GM18867 (cell line): ENCODE results near the gene NRXN2.

Source experiments
- ATAC-seq: cut with Tn5 transposase; IDR thresholded peaks from one replicate; pipeline ENCODE4 v1.9.1; 2021; ENCODE audit warnings: mild to moderate bottlenecking, moderate library complexity; ENCODE audit not compliant: unreplicated experiment

The NRXN2 gene

DNA sequence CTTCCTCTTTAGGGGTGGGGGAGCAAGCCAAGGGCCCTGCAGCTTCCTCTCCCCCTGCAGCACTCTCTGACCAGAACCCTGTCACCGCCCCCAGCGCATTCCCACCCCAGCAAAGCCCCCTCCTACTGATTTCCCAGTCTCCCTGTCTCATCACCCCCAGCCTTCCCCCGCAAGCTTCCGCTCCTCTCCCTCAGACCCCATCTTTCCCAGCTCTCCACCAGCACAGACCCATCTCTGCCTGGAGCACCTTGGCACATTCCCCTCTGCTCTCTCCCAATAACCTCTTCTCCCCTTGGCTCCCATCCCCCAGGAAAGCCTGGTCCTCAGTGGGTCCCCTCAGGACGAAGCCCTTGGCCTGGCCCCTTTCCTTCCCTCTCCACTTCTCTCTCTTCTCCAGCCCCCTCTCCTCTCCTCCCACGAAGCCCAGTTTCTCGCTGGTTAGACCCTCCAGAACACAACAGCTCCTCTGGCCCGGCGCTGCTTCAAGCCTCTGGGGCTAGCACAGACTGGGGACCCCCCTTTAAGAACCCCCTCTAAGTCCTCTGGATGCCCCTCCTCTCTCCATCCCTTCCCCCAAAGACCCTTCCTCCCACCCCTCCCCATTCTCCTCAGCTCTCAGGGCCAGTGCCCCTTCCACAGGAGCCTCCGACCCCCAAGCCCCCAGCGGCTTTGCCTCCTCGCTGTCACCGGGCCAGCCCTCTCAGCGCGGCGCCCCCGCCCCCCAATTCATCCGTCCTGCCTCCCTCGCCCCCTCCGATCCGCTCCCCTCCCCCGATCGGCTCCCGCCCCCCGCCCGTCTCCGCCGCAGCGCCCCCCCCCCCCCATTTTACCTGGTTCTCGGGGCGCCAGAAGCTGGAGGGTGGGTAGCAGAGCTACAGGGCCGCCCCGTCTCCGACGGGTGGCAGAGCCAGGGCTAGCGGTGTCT is 594 bp downstream of the NRXN2 start:
- ATAC-seq, result no peak

DNA sequence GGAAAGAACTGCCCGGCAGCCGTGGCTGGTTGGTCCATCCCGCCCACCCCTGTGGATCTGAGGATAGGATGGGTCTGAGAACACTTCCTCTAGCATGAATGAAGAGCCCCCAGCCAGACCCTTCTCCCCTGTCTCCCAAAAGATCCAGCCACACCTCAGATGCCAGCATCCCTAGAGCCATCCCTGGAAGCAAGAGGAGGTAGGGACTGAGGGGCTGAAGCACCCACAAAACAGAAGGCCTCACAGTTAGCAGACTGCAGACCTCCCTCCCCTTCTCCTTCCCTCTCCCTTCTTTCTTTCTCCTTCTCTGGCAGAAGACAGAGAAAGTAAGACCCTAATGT is 1.7 kb downstream of the NRXN2 start:
- no peak for ATAC-seq

DNA sequence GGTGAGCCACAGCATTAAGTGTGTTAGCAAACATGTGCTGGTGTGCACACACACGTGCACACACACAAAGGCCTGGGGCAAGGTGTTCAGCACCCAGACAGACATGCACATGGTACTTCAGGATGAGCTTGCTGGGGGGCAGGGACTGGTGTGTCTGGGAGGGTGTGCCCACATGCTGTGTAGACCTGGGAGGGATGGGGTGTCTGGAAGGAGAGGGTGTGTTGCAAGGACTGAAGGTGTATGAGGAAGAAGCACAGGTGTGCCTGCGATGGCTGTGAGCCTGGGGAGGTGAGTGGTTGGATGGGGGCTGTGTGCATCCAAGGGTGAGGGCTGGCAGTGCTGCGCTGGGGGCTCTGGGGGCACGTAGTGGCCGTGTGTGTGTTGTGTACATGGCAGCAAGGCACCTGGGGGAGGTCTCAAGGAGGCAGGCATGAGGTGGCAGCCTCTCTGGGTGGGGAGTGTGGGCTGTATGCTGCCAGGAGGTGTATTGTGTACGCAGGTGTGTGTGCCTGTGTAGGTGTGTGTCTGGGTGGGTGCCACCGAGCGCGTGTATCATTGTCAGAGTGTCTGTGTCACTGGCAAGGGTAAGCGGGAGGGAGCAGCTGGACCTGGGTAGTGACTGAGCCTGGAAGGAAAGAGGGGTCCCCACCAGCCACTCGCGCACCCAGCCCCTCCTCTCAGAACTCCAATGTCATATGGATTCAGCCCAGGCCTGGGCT is 2.2 kb downstream of the NRXN2 start:
- ATAC-seq, result no peak

DNA sequence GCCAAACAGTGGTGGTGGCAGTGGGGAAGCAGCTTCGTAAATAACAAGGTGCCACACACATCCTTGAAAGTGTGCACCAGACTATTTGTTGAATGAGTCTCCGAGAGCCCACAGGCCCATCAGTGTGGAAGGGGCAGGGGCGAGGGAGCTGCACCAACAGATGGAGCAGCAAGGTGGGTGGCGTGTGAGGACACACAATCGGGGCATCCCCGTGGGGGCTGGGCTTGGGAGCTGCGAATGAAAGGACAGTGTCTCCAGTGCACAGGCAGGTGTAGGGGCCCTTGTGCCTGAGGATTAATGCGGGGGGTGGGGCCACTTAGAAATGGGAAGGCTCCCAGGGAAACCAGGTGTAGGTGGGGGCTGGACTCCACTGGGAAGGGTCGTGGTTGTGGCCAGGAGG is 2.8 kb downstream of the NRXN2 start:
- no peak for ATAC-seq

DNA sequence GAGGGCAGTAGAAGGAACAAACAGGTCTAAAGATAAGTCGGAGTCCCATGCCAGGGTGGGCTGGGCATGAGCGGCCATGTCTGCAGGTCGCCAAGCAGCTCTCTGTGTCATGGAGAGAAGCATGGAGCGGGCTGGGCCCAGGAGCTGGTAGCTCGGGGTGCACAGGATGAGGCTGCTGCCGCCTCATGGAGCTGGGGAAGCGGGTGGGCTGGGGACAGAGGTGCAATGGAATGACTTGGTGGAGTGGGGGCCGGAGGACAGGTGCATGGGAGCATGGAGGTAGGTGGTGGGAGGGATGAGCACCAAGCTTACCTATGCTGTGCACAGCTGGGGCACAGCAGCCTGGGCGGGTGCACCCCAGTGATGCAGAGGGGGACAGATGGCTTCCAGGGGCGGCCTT is 3.6 kb downstream of the NRXN2 start:
- no peak for ATAC-seq

DNA sequence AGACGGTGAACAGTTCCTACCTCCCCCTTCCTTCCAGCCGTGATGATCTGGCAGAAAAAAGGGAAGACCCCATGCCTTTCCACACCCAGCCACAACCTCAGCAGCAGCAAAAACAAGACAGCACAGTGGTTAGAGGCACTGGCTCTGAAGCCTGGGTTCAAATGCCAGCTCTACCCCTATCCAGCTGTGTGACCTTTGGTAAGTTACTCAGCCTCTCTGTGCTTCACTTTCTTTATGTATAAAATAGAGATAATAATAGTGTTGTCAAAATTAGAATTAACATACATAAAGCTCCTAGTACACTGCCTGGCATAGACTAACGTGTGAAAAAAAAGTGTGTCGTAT is 4.2 kb downstream of the NRXN2 start:
- no peak for ATAC-seq

DNA sequence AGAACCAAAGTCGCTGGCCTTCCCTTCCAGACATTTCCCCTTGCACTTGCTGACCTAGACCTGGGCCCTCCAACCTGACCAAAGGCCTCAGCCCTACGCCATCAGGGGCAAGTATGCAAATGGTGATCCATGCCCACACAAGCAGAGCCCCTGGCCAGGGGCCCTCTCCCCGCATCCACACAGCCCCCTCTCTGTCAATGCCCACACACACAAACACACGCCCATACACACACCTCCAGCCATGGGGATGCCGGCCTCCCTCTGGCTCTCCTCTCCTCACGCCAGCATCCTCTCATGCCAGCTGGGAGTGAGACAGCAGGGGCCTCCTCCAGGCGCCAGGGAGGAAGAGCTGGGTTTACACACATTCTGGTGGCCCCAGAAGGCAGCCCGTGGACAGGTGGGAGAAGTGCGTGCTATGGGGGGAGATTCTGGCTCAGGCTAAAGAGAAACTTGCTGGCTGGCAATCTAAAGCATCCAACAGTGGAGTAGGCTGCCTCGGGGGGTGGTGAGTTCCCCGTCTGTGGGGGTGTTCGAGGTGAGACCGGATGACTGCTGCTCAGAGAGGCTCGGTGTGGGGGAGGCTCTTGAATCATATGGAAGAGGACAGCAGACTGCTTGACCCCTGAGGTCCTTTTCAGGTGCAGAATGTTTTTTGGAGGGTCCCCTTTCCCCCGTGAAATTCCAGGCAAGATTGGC is 4.8 kb downstream of the NRXN2 start:
- ATAC-seq, result no peak

DNA sequence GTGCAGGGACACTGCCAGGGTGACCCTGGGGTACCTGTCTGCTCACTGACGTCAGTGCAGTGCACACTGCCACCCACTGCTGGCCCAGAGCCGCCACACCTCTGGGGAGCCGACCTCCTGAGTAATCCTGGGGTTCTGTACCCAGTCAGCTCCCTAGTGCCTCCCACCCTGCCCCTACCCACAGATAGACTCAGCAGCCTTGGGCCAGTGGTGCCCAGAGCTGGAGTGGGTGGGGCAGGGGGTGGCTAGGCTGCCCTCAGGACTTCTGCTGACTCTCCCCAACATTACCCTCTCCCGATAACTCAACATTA is 5.8 kb downstream of the NRXN2 start:
- no peak for ATAC-seq

DNA sequence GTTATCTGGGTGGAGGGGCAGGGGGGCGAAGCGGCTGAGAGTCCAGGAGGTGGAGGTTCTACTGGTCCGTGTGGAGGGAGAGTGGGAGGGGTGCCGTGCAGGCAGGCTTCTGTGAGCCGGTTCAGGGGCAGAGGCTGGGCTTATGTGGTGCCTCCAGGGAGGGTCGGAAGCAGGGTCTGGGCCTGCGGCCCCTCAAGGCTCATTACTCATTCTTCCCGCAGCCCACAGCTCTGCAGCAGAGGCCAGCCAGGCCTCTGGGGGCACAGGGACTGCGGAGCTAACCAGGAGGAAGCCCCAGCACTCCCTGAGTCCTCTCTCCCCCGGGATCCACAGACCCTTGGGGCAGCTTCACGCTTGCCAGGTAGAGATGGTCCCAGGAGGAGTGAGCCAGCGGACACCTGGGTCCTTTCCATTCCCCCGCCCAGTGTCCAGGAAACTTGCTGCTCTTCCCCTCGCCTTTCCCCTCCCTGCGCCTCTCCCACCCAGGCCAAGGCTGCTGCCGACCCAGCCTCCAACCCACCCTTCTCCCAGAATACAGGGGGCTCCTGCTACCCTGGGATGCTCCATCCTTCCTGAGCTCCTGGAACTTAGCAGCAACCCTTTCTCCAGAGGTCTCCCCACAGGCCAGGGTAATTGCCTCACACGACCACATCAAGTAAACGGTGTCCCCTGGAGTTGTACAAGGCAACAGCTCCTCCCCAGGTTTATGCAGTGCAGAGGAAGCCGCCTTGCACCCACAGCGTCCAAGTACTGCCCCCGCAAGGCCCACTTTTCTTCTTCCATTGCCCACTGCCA is 6.3 kb downstream of the NRXN2 start:
- ATAC-seq, result no peak

DNA sequence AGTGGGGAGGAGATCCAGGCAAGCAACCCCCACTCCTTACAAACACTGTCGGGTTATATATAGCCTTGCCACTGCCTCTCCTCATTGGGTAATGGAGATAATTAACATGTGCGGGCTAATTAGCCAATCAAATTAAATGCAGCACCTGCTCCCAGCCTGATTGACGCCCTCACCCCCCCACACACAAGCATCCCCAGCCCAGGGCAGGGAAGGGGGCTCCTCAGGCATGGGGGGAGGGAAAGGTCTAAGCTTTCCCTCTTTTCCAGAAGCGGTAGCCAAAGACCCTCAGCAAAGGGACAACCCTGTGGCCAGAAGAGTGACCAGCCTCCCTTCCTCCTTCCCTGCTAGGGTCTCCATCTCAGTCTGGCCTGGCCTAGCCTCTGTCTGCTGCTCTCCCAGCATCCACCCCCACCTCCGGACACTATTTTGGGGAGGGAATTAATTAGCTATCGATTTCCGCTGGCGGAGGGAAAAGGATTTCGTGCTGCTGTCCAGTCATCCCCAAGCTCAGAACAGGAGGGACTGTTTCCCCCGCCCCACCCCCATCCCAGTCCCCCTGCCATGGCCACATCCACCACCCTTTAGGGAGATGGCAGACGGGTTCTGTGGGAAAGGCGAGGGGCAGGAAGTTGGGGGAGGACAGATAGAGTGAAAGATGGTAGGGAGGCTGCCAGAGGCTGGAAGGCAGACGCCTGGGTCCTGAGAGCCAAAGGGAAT is 7.1 kb downstream of the NRXN2 start:
- no peak for ATAC-seq

DNA sequence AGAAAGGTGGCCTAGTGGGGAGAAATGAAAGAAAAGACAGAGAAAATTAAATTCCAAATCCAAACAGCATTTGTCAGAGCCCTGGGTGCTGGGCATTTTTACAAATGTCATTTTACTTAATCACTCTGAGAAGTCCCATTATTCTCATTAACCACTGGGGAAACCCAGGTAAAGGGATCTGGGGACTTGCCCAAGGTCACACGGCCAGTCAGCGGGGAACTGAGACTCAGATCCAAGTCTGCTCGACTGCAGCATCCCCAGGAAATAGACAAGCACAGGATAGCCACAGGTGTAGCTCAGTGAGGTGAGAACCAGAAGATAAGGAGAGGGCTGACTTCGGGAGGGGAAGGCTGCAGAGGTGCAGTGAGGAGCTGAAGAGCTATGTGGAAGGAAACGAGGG is 7.9 kb downstream of the NRXN2 start:
- ATAC-seq, result no peak

DNA sequence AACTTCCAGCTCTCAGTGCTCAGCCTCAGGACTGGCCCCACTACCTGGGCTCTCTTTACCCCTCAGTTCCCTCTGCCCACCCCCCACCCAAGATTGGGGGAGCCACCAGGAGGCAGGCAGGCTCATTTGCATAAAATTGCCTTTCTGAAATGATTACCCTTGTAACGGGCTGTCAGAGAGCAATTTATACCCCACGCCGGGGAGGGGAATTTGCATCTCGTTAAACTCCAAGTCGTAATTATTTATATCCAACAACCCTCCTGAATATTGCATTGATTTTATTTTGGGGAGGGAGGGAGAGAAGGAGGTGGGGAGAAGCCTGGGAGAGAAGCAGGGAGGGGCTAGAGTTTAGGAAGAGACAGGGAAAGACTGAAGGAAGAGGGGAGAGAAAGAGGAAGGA is 8.3 kb downstream of the NRXN2 start:
- no peak for ATAC-seq

DNA sequence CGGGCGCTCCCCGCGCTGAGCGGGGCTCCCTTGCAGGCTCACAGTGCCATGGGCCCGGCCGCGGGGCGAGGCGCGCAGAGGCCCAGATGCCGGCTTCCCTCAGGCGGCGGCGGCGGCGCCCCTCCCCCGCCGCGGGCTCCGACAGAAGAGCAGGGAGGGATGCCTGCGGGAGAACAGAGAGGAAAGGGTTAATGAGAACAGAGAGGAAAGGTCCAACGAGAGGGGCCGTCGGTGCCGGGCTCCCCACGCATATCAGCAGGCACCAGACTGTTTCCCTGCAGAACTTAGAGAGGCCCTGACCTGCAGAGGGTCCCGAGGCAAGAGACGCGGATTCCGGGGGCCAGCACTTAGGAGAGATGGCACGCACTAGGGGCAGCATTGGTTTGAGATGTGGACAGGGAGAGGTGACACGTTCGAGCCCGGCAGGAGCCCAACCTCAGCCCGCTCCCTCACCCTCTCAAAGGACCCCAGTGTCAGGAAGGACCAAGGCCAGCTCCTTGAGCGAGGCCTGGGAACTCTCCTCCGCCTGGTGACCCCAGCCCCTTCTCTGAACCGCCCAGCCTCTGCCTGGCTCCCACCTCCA is 9.1 kb downstream of the NRXN2 start:
- ATAC-seq, result no peak

DNA sequence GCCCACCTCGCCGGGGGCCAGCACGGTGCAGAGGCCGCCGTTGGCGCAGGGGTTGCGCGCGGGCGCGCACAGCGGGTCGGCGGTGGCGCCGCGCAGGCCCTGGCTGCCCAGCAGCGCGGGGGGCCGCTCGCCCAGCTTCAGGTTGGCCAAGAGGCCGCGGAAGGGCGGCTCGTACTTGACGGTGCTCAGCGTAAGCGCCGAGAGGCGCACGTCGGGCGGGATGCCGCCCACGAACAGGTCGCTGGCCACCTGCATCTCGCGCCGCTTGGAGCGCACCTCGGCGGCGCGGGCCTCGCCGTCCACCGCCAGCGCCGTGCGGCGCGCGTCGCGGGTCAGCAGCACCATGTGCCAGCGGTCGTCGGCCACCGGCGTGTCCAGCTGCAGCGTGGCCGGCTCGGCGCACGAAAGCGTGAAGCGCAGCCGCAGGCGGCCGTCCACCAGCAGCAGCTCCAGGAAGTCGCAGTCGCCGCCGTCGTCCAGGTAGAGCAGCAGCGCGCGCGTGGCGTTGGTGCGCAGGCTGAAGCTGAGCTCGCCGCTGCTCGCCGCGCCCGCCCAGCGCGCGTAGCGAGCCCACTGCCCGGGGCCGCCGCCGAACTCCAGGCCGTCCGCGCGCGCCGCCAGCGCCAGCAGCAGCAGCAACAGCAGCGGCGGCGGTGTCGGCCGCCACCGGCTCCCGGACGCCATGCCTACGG is 9.8 kb downstream of the NRXN2 start:
- no peak for ATAC-seq

DNA sequence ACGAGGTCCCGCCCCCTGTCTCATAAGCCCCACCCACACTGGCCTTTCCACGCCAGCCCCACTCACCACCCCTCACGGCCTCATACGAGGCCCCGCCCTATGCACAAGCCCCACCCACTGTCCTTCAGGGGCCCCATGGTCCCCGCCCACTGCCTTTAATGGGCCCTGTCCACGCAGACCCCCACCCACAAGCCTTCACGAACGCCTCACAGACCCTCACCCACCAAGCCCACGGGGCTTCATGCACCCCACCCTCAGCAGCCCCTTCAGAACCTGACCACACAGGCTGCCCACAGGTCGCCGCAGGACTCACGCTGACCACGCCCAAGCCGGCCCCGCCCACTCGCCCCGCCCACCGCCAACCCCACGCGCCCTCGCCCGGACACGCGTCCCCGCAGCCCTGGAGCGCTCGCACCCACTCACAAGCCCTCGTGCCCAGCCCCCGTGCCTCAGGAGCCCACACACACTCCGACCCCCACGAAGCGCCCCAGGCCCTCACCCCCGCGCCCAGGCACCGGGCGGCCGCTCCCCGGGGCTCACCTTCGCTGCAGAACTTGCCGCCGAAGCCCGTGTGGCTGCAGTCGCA is 10.5 kb downstream of the NRXN2 start:
- ATAC-seq, result no peak

DNA sequence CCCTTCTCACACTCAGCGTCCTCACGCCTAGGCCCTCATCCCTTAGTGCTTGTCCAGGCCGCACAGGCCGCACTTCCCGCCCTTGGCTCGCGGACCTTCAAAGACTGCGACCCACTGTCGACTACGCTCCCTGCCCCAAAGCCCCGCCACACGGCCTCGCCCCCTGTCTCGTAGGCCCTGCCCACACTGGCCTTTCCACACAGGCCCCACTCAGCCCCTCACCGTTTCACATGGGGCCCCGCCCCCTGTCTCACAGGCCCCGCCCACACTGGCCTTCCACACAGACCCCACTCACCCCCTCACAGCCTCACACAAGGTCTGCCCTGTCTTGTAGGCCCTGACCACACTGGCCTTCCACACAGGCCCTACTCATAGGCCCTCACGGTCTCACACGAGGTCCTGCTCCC is 11.0 kb downstream of the NRXN2 start:
- ATAC-seq, result no peak

DNA sequence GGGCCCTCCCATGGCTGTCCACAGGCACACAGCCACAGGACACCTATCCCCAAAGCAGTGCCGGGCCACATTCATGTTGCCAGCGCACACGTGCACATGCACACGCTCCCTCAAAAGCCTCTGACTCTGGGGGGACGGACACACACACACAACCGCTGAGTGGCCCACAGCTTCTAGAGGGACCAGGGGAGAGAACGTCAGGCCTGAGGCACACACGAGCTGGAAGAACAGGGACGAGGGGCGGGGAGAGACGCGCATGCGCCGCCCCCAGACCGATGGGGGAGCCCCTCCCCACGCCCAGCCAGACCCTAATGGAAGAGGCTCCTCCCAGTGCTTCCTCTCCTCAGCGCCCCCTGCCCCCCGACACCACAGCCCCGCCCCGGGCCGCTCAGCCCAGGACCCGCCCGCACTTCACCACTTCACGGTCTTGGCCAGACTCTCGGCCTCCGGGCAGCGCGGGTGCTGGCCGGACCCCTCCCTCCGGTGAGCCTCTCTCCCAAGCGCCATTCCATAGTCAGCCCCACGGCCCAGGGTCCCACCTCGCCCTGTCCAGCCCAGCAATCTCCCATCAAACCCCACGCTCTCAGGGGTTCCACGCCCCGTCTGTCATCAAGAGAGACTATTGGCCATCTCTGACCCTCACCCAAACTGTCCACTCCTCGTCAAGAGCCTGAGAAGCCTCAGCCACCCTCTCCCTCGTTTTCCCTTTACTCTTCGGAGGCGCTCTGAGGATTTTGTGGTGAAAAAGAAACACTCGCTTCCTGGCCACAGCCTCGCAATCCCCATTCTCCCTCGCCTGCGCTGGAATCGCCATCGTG is 11.7 kb downstream of the NRXN2 start:
- ATAC-seq, result no peak

DNA sequence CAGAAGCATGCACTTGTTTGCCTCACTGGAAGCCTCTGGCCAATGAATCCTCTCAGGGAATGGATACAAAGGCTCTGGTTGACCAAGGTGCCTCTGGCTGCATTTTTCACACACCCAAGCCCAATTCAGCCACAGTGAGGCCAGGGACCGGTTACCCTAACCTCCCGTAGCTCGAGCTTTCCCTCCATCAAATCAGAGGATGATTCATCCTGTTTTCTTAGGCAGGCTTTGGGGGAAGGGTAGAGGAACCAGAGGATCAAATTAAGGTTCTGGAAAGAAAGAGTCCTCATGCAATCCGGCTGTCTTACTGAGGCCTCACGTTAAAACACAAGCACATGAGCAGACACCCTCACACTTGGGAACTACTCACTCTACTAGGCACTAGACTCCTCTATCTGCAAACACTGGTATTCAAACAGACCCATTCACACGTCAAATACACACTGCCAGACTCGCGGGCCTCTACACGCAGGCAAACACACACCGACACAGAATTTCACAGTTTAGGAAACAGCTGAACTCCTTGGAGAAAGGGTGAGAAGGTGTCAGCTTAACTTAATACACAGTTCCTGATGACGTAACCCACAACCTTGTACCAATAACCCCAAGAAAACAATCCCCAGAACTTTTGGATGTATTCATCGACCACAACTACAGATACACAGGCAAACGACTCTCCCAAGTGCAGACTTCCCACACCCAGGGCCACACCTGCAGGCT is 12.4 kb downstream of the NRXN2 start:
- no peak for ATAC-seq
